MM.1S (cell line): ENCODE data around the gene BID.

Experiments
- DNase-seq: peaks from one replicate; pipeline ENCODE4 v3.0.0-alpha.2; 2015
- H2AFZ ChIP-seq: fragments of 300-600 bp; sonication (generic); 2 replicates; pipeline ENCODE4 v1.6.0; 2016; ENCODE audit warnings: antibody characterized with exemption, low read length
- H3F3A ChIP-seq: fragments of 300-600 bp; sonication (generic); 2 replicates; pipeline ENCODE4 v1.6.1; 2016; ENCODE audit warnings: mild to moderate bottlenecking, antibody characterized with exemption, low read length, moderate library complexity, mixed read lengths; ENCODE audit not compliant: insufficient read depth
- H3K27ac ChIP-seq: fragments of 300-600 bp; sonication (generic); 2 replicates; pipeline ENCODE4 v1.5.1; 2016; ENCODE audit warnings: mild to moderate bottlenecking, low read length
- H3K27me3 ChIP-seq: fragments of 300-600 bp; sonication (generic); replicated peaks from 2 replicates; pipeline ENCODE4 v1.6.0; 2016; ENCODE audit warnings: low read length; ENCODE audit not compliant: insufficient read depth
- H3K36me3 ChIP-seq: fragments of 300-600 bp; sonication (generic); replicated peaks from 2 replicates; pipeline ENCODE4 v1.6.1; 2016; ENCODE audit warnings: mild to moderate bottlenecking, low read length, mixed read lengths; ENCODE audit not compliant: insufficient read depth
- H3K4me1 ChIP-seq: fragments of 300-600 bp; sonication (generic); 2 replicates; pipeline ENCODE4 v1.6.1; 2016; ENCODE audit warnings: low read length, mixed read lengths
- H3K4me2 ChIP-seq: fragments of 300-600 bp; sonication (generic); 2 replicates; pipeline ENCODE4 v1.6.0; 2016; ENCODE audit warnings: low read depth, low read length
- H3K4me3 ChIP-seq: fragments of 300-600 bp; sonication (generic); 2 replicates; pipeline ENCODE4 v1.5.1; 2016; ENCODE audit warnings: low read length, mixed read lengths
- H3K79me2 ChIP-seq: fragments of 300-600 bp; sonication (generic); 2 replicates; pipeline ENCODE4 v1.6.1; 2016; ENCODE audit warnings: mixed run types, low read length, mixed read lengths
- H3K9ac ChIP-seq: fragments of 300-600 bp; sonication (generic); 2 replicates; pipeline ENCODE4 v1.6.1; 2016; ENCODE audit warnings: low read length, mixed read lengths
- H3K9me2 ChIP-seq: fragments of 300-600 bp; sonication (generic); replicated peaks from 2 replicates; pipeline ENCODE4 v1.6.1; 2016; ENCODE audit warnings: mild to moderate bottlenecking, low read length, mixed read lengths; ENCODE audit not compliant: insufficient read depth
- H3K9me3 ChIP-seq: fragments of 300-600 bp; sonication (generic); replicated peaks from 2 replicates; pipeline ENCODE4 v1.6.1; 2016; ENCODE audit warnings: mild to moderate bottlenecking, low read length, mixed read lengths; ENCODE audit not compliant: insufficient read depth
- H4K20me1 ChIP-seq: fragments of 300-600 bp; sonication (generic); 2 replicates; pipeline ENCODE4 v1.6.1; 2016; ENCODE audit warnings: mild to moderate bottlenecking, low read length, moderate library complexity, mixed read lengths; ENCODE audit not compliant: insufficient read depth
- CTCF ChIP-seq: fragments of 300-600 bp; sonication (generic); IDR thresholded peaks from 2 replicates; pipeline ENCODE4 v1.5.1; 2016; ENCODE audit warnings: antibody characterized with exemption, low read length, mixed read lengths
- EZH2 ChIP-seq: fragments of 300-600 bp; sonication (generic); optimal IDR thresholded peaks from 2 replicates; pipeline ENCODE3; 2017; ENCODE audit warnings: low read depth, mild to moderate bottlenecking, antibody characterized with exemption, low read length, mixed read lengths
- EZH2phosphoT487 ChIP-seq: fragments of 300-600 bp; sonication (generic); IDR thresholded peaks from 2 replicates; pipeline ENCODE4 v1.6.1; 2018; ENCODE audit warnings: antibody characterized with exemption, low read length

BID gene

DNA sequence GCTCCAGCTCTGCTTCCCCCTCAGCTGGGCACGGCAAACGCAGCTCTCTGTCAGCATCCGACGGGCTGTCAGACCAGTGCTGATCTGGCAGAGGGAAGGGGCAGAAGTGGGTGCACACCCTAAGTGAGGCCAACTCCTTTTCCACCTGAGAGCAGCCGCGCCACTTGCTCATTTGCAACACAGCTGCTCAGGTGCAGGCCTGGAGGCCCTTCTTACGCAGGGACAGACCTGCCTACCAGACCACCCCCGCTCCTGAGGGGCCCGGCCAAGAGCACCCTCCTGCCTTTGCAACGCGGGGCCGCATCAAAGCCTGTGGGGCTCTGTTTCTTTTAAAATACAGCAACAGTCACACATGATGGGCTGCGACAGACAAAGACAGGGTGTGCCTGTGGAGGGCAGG is 47.8 kb upstream of the BID start:
- Histone ChIP-seq H2AFZ (no peak overlapping the region), H3K79me2 (no peaks in the 10 kb centered on the region), H3K9ac (no peak overlapping the region), H3K9me3 (no peaks in the 10 kb centered on the region), H3K27me3 (no peaks in the 10 kb centered on the region), H3K4me3 (no peak overlapping the region), H3K9me2 (no peaks in the 10 kb centered on the region), H3K27ac (no peak overlapping the region), H4K20me1 (no peaks in the 10 kb centered on the region), H3K4me1 (no peaks in the 10 kb centered on the region), H3K4me2 (no peak overlapping the region), H3K36me3 (no peaks in the 10 kb centered on the region), H3F3A (no peaks in the 10 kb centered on the region)
- DNase-seq: no peak
- TF ChIP-seq EZH2phosphoT487 (no peak), EZH2 (no peak), CTCF (no peak)

DNA sequence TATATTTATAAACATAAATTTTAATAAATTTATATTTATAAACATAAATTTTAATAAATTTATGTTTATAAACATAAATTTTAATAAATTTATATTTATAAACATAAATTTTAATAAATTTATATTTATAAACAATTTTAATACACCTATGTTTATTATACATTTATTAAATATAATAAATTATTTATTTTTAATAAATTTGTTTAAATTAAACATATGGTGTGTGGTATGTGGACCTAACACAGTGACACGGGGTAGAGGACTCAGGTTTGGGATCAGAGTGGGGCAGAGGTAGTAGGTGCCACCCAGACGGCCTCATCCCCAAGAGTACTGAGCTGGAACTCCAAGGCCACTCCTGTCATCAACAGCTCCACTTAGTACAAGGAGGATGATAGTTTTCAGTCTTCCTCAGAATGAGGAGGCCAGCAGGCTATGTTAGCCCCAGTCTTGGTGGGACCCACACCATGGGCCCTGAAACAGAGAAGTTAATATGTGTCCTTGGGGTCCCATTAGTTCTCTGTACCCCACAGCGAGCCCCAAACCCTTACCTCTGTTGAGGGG is 46.7 kb upstream of the BID start:
- TF ChIP-seq CTCF (no peak), EZH2phosphoT487 (no peak), EZH2 (no peak)
- Histone ChIP-seq H3K79me2 (no peaks in the 10 kb centered on the region), H2AFZ (no peak overlapping the region), H3K4me3 (no peak overlapping the region), H3K27me3 (no peaks in the 10 kb centered on the region), H3K36me3 (no peaks in the 10 kb centered on the region), H4K20me1 (no peaks in the 10 kb centered on the region), H3K9me3 (no peaks in the 10 kb centered on the region), H3K27ac (no peak overlapping the region), H3K4me1 (no peaks in the 10 kb centered on the region), H3K9ac (no peak overlapping the region), H3K9me2 (no peaks in the 10 kb centered on the region), H3F3A (no peaks in the 10 kb centered on the region), H3K4me2 (no peak overlapping the region)
- no peak for DNase-seq

DNA sequence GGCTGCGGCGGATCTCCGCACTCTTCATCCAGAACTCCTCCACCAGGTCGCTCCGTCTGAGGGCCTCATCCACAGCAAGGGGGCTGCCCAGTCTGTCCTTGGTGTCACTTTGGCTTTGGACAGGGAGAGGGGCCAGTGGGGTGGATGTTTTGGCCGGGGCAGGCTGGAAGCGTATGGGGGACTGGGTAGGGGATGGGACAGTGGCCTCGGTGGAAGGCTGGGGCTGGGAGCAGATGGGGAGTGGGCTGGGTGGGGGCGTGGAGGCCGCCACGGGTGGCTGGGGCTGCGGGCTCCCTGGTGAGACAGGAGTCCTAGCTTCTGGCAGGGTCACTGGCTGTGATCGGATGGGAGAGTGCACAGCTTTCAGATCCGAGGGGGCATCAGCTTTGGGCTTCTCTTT is 44.4 kb upstream of the BID start:
- H3K9me2 ChIP-seq: no peaks in the 10 kb centered on the region
- H3K79me2 ChIP-seq: no peaks in the 10 kb centered on the region
- H3K9ac ChIP-seq: no peak overlapping the region
- H2AFZ ChIP-seq: no peak overlapping the region
- no peaks in the 10 kb centered on the region for H3K36me3 ChIP-seq
- H3K4me3 ChIP-seq: no peak overlapping the region
- H3K9me3 ChIP-seq: no peaks in the 10 kb centered on the region
- no peak overlapping the region for H3K27ac ChIP-seq
- no peaks in the 10 kb centered on the region for H3F3A ChIP-seq
- no peaks in the 10 kb centered on the region for H3K4me1 ChIP-seq
- no peak for TF ChIP-seq EZH2phosphoT487
- TF ChIP-seq CTCF: no peak
- no peak for TF ChIP-seq EZH2
- H4K20me1 ChIP-seq: no peaks in the 10 kb centered on the region
- H3K27me3 ChIP-seq: no peaks in the 10 kb centered on the region
- no peak for DNase-seq
- no peak overlapping the region for H3K4me2 ChIP-seq
